Lung (tissue), 12 donors: ENCODE data around the gene VGLL4. TPM values are rescaled to one million over a fixed set of nuclear protein-coding genes. Genes with fewer than 3 reads are reported as not detected.

Experiments used
- ATAC-seq: fragments of 200-7000 bp; cut with Tn5 transposase; one replicate; pipeline ENCODE4 v1.9.1; 2020; ENCODE audit warnings: moderate number of reproducible peaks; ENCODE audit not compliant: insufficient read depth, low FRiP score
- DNase-seq, 3 donors: peaks; one replicate each; pipeline ENCODE4 v3.0.0-alpha.2; 2013 to 2017
- H3K27ac ChIP-seq, 2 donors: one replicate each; pipeline ENCODE4 v1.5.1; 2013; ENCODE audit warnings: mild to moderate bottlenecking in 2 of 2, moderate library complexity in 2 of 2, control low read depth in 1 of 2, inconsistent platforms in 1 of 2, low read depth in 1 of 2, low read length in 1 of 2
- H3K27me3 ChIP-seq, 3 donors: one replicate each; pipeline ENCODE4 v1.5.1; 2013; ENCODE audit warnings: low read length in 2 of 3; ENCODE audit not compliant: control insufficient read depth in 3 of 3, insufficient read depth in 3 of 3
- H3K36me3 ChIP-seq, 4 donors: one replicate each; pipeline ENCODE4 v1.5.1; 2013; ENCODE audit warnings: low read length in 4 of 4, mild to moderate bottlenecking in 1 of 4, moderate library complexity in 1 of 4; ENCODE audit not compliant: control insufficient read depth in 4 of 4, insufficient read depth in 4 of 4
- H3K4me1 ChIP-seq, 5 donors: one replicate each; pipeline ENCODE4 v1.5.1; 2013; ENCODE audit warnings: low read length in 5 of 5, mild to moderate bottlenecking in 2 of 5, moderate library complexity in 1 of 5; ENCODE audit not compliant: control insufficient read depth in 5 of 5, insufficient read depth in 5 of 5
- H3K4me3 ChIP-seq: one replicate; pipeline ENCODE4 v1.5.1; 2013; ENCODE audit warnings: mild to moderate bottlenecking, control low read depth, moderate library complexity
- H3K9ac ChIP-seq, 2 donors: one replicate each; pipeline ENCODE4 v1.5.1; 2013; ENCODE audit warnings: low read length in 2 of 2, control low read depth in 1 of 2; ENCODE audit not compliant: insufficient read depth in 1 of 2
- H3K9me3 ChIP-seq, 4 donors: one replicate each; pipeline ENCODE4 v1.5.1; 2013; ENCODE audit warnings: low read length in 3 of 4, mild to moderate bottlenecking in 1 of 4, moderate library complexity in 1 of 4; ENCODE audit not compliant: control insufficient read depth in 4 of 4, insufficient read depth in 3 of 4
- CTCF ChIP-seq: IDR thresholded peaks from 2 replicates; pipeline ENCODE4 v1.5.1; 2012; ENCODE audit warnings: mild to moderate bottlenecking; ENCODE audit errors: control extremely low read depth, extremely low read depth
- WGBS, 2 donors: extraction: QIAGEN DNeasy Blood & Tissue Kit; methylation state at CpG; one replicate each; pipeline ENCODE4 v1.1.7; 2013; 5-methylcytosine and 5-hydroxymethylcytosine counted together
- polyA plus RNA-seq, 2 donors: library from polyadenylated mRNA; stranded (reverse); fragments of 200-250 nt; gene quantifications; one replicate each; pipeline ENCODE4 v1.2.1, GENCODE V29; 2013
- total RNA-seq, 2 donors: library from RNA; depleted of rRNA in 1 of 2; stranded (reverse); fragments of >200 nt in 1 of 2; gene quantifications; one replicate each; pipeline ENCODE4 v1.2.1, GENCODE V29; 2014 to 2021
- donor health status: control.
- donor health status: control.
- donor health status: Bipolar disorder and iron deficiency.
- donor health status: healthy.
- donor health status: DM: yes; HTN: yes; CAD: no.

Gene VGLL4
- total and polyA plus RNA-seq, 4 donors = 30.5 to 94.1 (median 39.3) TPM

- peaks cover 7 to 50% (median 15%) of the 10 kb centered on the region in 5 donors for H3K4me1 ChIP-seq
- no peak overlapping the region for H3K9ac ChIP-seq
- DNase-seq (no peak), ATAC-seq (no peak)
- no peak overlapping the region for H3K4me3 ChIP-seq
- H3K9me3 ChIP-seq = no peaks in the 10 kb centered on the region
- 90 to 91% methylated on average over 36 to 37 of the region's 37 CpGs for WGBS, 2 donors
- peak overlapping the region in 1 of 2 donors; percentile 40 for H3K27ac ChIP-seq
- no peak for TF ChIP-seq CTCF
- peaks cover 0 to 42% (median 27%) of the 10 kb centered on the region in 4 donors for H3K36me3 ChIP-seq
- H3K27me3 ChIP-seq = no peaks in the 10 kb centered on the region
Observed at GRCh38 chr3:11558918-11559815, 84.5 kb downstream of the VGLL4 start.

- 88% methylated on average over 17 of the region's 17 CpGs for whole genome bisulfite sequencing, 2 donors
- H3K9ac ChIP-seq = no peak overlapping the region
- H3K4me3 ChIP-seq = no peak overlapping the region
- DNase-seq (no peak), ATAC-seq (no peak)
- no peaks in the 10 kb centered on the region for H3K9me3 ChIP-seq
- peaks cover 0 to 42% (median 28%) of the 10 kb centered on the region in 4 donors for H3K36me3 ChIP-seq
- H3K4me1 ChIP-seq = peaks cover 7 to 56% (median 17%) of the 10 kb centered on the region in 5 donors
- no peaks in the 10 kb centered on the region for H3K27me3 ChIP-seq
- TF ChIP-seq CTCF = no peak
- peak overlapping the region in 1 of 2 donors; percentile 14 for H3K27ac ChIP-seq
Observed at GRCh38 chr3:11558411-11558903, 85.3 kb downstream of the VGLL4 start.

GRCh38 chr3:11558002-11558401, 85.7 kb downstream of the VGLL4 start:
- DNase-seq = peak in 1 of 3 donors; percentile 22
- Histone ChIP-seq H3K4me3 (no peak overlapping the region), H3K27me3 (no peaks in the 10 kb centered on the region), H3K9me3 (no peaks in the 10 kb centered on the region), H3K36me3 (peaks cover 0 to 39% (median 27%) of the 10 kb centered on the region in 4 donors), H3K9ac (no peak overlapping the region), H3K27ac (no peak overlapping the region), H3K4me1 (peaks cover 7 to 56% (median 17%) of the 10 kb centered on the region in 5 donors)
- no peak for ATAC-seq
- 79 to 84% methylated on average over 13 of the region's 13 CpGs for WGBS, 2 donors
- no peak for TF ChIP-seq CTCF
